ENCODE measurements around the gene COG5.

DNA sequence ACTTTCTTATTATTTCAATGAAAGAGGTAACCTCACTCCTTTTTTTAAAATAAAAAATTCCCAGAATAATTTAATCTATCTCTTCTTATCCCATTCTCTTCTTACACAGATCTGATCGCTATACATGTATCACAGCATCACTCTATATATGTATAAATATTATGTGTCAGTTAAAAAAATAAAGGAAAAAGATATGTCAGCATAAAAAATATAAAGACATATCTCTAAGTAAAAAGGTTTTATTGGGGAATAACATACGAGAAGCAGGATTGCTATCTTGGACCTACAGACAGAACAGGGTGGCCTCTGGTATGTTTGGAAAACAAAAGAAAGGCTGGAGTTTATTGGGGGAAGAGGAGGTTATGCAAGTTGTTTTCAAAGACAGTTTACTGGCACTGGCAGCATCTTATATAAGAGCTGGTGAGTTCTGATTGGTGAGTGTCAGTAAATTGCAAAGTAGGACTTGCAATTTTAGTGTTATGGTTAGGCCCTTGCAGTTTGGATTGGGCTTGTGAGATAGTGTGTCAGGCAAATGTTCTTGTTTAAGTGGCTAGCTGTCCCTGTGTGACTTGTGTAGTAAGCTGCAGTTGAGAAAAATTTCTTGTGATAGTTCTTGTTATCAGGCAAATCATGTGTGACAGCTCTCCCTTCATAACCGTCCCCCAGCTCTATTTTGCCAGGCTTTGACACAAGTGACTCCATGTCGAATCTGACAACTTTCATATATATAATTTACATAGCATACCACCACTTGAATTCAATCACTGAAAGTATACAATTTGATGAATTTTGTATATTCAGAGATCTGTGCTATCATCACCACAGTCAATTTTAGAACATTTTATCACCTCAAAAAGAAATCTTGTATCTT, 276.7 kb downstream of the COG5 start:
- TF ChIP-seq, protein P1, sequence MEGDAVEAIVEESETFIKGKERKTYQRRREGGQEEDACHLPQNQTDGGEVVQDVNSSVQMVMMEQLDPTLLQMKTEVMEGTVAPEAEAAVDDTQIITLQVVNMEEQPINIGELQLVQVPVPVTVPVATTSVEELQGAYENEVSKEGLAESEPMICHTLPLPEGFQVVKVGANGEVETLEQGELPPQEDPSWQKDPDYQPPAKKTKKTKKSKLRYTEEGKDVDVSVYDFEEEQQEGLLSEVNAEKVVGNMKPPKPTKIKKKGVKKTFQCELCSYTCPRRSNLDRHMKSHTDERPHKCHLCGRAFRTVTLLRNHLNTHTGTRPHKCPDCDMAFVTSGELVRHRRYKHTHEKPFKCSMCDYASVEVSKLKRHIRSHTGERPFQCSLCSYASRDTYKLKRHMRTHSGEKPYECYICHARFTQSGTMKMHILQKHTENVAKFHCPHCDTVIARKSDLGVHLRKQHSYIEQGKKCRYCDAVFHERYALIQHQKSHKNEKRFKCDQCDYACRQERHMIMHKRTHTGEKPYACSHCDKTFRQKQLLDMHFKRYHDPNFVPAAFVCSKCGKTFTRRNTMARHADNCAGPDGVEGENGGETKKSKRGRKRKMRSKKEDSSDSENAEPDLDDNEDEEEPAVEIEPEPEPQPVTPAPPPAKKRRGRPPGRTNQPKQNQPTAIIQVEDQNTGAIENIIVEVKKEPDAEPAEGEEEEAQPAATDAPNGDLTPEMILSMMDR (conservative IDR thresholded peaks at IDR 0.05; ENCODE audit: low read length), result no peak
- no peak for TF ChIP-seq EZH2phosphoT487 (IDR thresholded peaks at IDR 0.05; ENCODE audit: borderline replicate concordance)

Data from Loucy (cell line).